SK-N-SH (cell line): Measurements from ENCODE around the gene FTL.

ENCODE experiments used
- CHD2 ChIP-seq: fragments of 150-350 bp; IDR thresholded peaks from 2 replicates; pipeline ENCODE4 v1.6.1; 2018; ENCODE audit warnings: low read length; ENCODE audit not compliant: partially characterized antibody
- ELF1 ChIP-seq: IDR thresholded peaks from 2 replicates; pipeline ENCODE4 v1.4.0; 2012
- EP300 ChIP-seq, 2 experiments: IDR thresholded peaks; 2 replicates each; pipeline versions ENCODE4 v1.4.0 to v1.6.1; 2012; ENCODE audit warnings: borderline replicate concordance in 1 of 2, low read depth in 1 of 2, low read length in 1 of 2
- FOSL2 ChIP-seq: IDR thresholded peaks from 2 replicates; pipeline ENCODE4 v1.4.0; 2012; ENCODE audit warnings: low read depth, mild to moderate bottlenecking, moderate library complexity, borderline replicate concordance
- FOXM1 ChIP-seq: IDR thresholded peaks from 2 replicates; pipeline ENCODE4 v1.4.0; 2012; ENCODE audit warnings: low read depth, mild to moderate bottlenecking
- GABPA ChIP-seq: IDR thresholded peaks from 2 replicates; pipeline ENCODE4 v1.4.0; 2012; ENCODE audit warnings: low read depth, mild to moderate bottlenecking
- MXI1 ChIP-seq: IDR thresholded peaks from 2 replicates; pipeline ENCODE4 v1.6.1; 2012; ENCODE audit warnings: mild to moderate bottlenecking, low read depth, low read length, improper control_type of control experiment
- RFX5 ChIP-seq: IDR thresholded peaks from 2 replicates; pipeline ENCODE4 v1.6.1; 2012; ENCODE audit warnings: mild to moderate bottlenecking, improper control_type of control experiment, low read length
- SIN3A ChIP-seq: IDR thresholded peaks from 2 replicates; pipeline ENCODE4 v1.6.1; 2012; ENCODE audit warnings: low read depth, mild to moderate bottlenecking, low read length, moderate library complexity, borderline replicate concordance
- TAF1 ChIP-seq: IDR thresholded peaks from 2 replicates; pipeline ENCODE4 v1.6.1; 2012; ENCODE audit warnings: low read depth, mild to moderate bottlenecking, low read length, moderate library complexity, borderline replicate concordance
- TEAD4 ChIP-seq: IDR thresholded peaks from 2 replicates; pipeline ENCODE4 v1.4.0; 2012; ENCODE audit warnings: mild to moderate bottlenecking, borderline replicate concordance; ENCODE audit not compliant: insufficient read depth
- TF ChIP-seq, protein P1 (sequence below): IDR thresholded peaks from 2 replicates; pipeline ENCODE4 v1.6.1; 2012; ENCODE audit warnings: mild to moderate bottlenecking, low read depth, low read length, moderate library complexity
- TF ChIP-seq, protein P2 (sequence below): fragments of 200-600 bp; sonication (generic); IDR thresholded peaks from 2 replicates; pipeline ENCODE4 v1.6.1; 2017; ENCODE audit warnings: antibody characterized with exemption, mild to moderate bottlenecking, moderate library complexity
- TF ChIP-seq, protein P3 (sequence below): IDR thresholded peaks from 2 replicates; pipeline ENCODE4 v1.4.0; 2012; ENCODE audit warnings: low read depth

DNA sequence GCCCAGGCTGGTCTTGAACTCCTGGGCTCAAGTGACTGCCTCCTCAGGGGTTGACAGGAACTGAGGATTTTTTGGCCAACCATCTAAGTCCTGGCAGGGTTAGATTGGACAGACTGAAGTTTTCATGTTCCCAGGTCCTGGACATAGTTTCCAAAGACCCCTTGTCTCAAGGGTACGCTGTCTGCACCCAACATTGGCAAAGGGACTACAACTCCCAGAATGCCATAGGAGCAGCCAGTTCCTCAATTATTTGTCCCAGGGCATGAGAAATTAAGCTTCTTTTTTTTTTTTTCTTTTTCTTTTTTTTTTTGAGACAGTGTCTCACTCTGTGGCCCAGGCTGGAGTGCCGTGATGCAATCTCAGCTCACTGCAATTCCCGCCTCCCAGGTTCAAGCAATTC is 21.1 kb downstream of the FTL start:
- TF ChIP-seq, protein P1, sequence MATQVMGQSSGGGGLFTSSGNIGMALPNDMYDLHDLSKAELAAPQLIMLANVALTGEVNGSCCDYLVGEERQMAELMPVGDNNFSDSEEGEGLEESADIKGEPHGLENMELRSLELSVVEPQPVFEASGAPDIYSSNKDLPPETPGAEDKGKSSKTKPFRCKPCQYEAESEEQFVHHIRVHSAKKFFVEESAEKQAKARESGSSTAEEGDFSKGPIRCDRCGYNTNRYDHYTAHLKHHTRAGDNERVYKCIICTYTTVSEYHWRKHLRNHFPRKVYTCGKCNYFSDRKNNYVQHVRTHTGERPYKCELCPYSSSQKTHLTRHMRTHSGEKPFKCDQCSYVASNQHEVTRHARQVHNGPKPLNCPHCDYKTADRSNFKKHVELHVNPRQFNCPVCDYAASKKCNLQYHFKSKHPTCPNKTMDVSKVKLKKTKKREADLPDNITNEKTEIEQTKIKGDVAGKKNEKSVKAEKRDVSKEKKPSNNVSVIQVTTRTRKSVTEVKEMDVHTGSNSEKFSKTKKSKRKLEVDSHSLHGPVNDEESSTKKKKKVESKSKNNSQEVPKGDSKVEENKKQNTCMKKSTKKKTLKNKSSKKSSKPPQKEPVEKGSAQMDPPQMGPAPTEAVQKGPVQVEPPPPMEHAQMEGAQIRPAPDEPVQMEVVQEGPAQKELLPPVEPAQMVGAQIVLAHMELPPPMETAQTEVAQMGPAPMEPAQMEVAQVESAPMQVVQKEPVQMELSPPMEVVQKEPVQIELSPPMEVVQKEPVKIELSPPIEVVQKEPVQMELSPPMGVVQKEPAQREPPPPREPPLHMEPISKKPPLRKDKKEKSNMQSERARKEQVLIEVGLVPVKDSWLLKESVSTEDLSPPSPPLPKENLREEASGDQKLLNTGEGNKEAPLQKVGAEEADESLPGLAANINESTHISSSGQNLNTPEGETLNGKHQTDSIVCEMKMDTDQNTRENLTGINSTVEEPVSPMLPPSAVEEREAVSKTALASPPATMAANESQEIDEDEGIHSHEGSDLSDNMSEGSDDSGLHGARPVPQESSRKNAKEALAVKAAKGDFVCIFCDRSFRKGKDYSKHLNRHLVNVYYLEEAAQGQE, result no peak
- TF ChIP-seq GABPA (no peak), SIN3A (no peak), FOXM1 (no peak), EP300 (IDR thresholded peaks at IDR 0.05; ENCODE audit: borderline replicate concordance in 1 of 2, low read depth in 1 of 2, low read length in 1 of 2) (no peak), ELF1 (no peak), FOSL2 (no peak), CHD2 (no peak), TAF1 (no peak), RFX5 (no peak), MXI1 (no peak), TEAD4 (no peak)
- TF ChIP-seq, protein P2, sequence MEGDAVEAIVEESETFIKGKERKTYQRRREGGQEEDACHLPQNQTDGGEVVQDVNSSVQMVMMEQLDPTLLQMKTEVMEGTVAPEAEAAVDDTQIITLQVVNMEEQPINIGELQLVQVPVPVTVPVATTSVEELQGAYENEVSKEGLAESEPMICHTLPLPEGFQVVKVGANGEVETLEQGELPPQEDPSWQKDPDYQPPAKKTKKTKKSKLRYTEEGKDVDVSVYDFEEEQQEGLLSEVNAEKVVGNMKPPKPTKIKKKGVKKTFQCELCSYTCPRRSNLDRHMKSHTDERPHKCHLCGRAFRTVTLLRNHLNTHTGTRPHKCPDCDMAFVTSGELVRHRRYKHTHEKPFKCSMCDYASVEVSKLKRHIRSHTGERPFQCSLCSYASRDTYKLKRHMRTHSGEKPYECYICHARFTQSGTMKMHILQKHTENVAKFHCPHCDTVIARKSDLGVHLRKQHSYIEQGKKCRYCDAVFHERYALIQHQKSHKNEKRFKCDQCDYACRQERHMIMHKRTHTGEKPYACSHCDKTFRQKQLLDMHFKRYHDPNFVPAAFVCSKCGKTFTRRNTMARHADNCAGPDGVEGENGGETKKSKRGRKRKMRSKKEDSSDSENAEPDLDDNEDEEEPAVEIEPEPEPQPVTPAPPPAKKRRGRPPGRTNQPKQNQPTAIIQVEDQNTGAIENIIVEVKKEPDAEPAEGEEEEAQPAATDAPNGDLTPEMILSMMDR, result no peak
- TF ChIP-seq, protein P3, sequence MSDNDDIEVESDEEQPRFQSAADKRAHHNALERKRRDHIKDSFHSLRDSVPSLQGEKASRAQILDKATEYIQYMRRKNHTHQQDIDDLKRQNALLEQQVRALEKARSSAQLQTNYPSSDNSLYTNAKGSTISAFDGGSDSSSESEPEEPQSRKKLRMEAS, result no peak
